HG03520 (cell line): ENCODE results near the gene ZFYVE9.

Experiments
- ATAC-seq: cut with Tn5 transposase; IDR thresholded peaks from one replicate; pipeline ENCODE4 v1.9.1; 2021; ENCODE audit warnings: mild to moderate bottlenecking, moderate library complexity; ENCODE audit not compliant: unreplicated experiment

ZFYVE9 gene

GRCh38 chr1:52240592-52241210 is 98.8 kb downstream of the ZFYVE9 start:
- ATAC-seq = no peak

- no peak for ATAC-seq
Measured at GRCh38 chr1:52243221-52243987, 101.5 kb downstream of the ZFYVE9 start.

GRCh38 chr1:52249831-52250230 is 107.9 kb downstream of the ZFYVE9 start:
- ATAC-seq = no peak

- ATAC-seq = no peak
Measured at GRCh38 chr1:52253421-52253820, 111.5 kb downstream of the ZFYVE9 start.

- ATAC-seq = no peak
Measured at GRCh38 chr1:52259886-52260285, 118.0 kb downstream of the ZFYVE9 start.

- no peak for ATAC-seq
Measured at GRCh38 chr1:52263153-52263910, 121.4 kb downstream of the ZFYVE9 start.

GRCh38 chr1:52264530-52265115 is 122.7 kb downstream of the ZFYVE9 start:
- ATAC-seq = no peak

- ATAC-seq = no peak
Measured at GRCh38 chr1:52266507-52266906, 124.6 kb downstream of the ZFYVE9 start.

- ATAC-seq = no peak
Measured at GRCh38 chr1:52268372-52268771, 126.5 kb downstream of the ZFYVE9 start.

- no peak for ATAC-seq
Measured at GRCh38 chr1:52281518-52281917, 139.6 kb downstream of the ZFYVE9 start.

GRCh38 chr1:52288286-52288685 is 146.4 kb downstream of the ZFYVE9 start:
- ATAC-seq = no peak

- ATAC-seq = no peak
Measured at GRCh38 chr1:52294580-52294979, 152.7 kb downstream of the ZFYVE9 start.

GRCh38 chr1:52296345-52296744 is 154.5 kb downstream of the ZFYVE9 start:
- no peak for ATAC-seq

- ATAC-seq = no peak
Measured at GRCh38 chr1:52305417-52306226, 163.7 kb downstream of the ZFYVE9 start.

GRCh38 chr1:52306227-52307006 is 164.5 kb downstream of the ZFYVE9 start:
- ATAC-seq = no peak

- no peak for ATAC-seq
Measured at GRCh38 chr1:52321061-52321460, 179.2 kb downstream of the ZFYVE9 start.

- ATAC-seq = no peak
Measured at GRCh38 chr1:52323731-52324130, 181.8 kb downstream of the ZFYVE9 start.

- no peak for ATAC-seq
Measured at GRCh38 chr1:52325786-52326185, 183.9 kb downstream of the ZFYVE9 start.

GRCh38 chr1:52328615-52329014 is 186.7 kb downstream of the ZFYVE9 start:
- ATAC-seq = no peak

GRCh38 chr1:52332411-52332810 is 190.5 kb downstream of the ZFYVE9 start:
- no peak for ATAC-seq
